HEK293 (cell line): ENCODE data around the gene ZNF593OS.

Experiments
- ATF2 ChIP-seq: fragments of 450-650 bp; formaldehyde crosslinking; IDR thresholded peaks from 2 replicates; pipeline ENCODE4 v1.5.1; 2016; ENCODE audit warnings: missing biosample characterization, missing genetic modification characterization, low read depth
- CTCF ChIP-seq: fragments of 450-650 bp; formaldehyde crosslinking; IDR thresholded peaks from 2 replicates; pipeline ENCODE4 v1.5.1; 2016; ENCODE audit warnings: missing biosample characterization, missing genetic modification characterization
- GLIS2 ChIP-seq: fragments of 450-650 bp; formaldehyde crosslinking; IDR thresholded peaks from 2 replicates; pipeline ENCODE4 v1.5.1; 2016; ENCODE audit warnings: missing biosample characterization, missing genetic modification characterization
- MZF1 ChIP-seq: fragments of 450-650 bp; formaldehyde crosslinking; IDR thresholded peaks from 2 replicates; pipeline ENCODE4 v1.5.1; 2017; ENCODE audit warnings: missing biosample characterization, missing genetic modification characterization, borderline replicate concordance
- REST ChIP-seq: fragments of 450-650 bp; formaldehyde crosslinking; IDR thresholded peaks from 2 replicates; pipeline ENCODE4 v1.5.1; 2016; ENCODE audit warnings: missing biosample characterization, missing genetic modification characterization
- SALL2 ChIP-seq: fragments of 450-650 bp; formaldehyde crosslinking; IDR thresholded peaks from 2 replicates; pipeline ENCODE4 v1.5.0; 2017; ENCODE audit warnings: missing biosample characterization, mild to moderate bottlenecking, missing genetic modification characterization, borderline replicate concordance
- ZBTB7A ChIP-seq: fragments of 450-650 bp; formaldehyde crosslinking; IDR thresholded peaks from 2 replicates; pipeline ENCODE4 v1.5.1; 2016; ENCODE audit warnings: low read depth, missing biosample characterization, missing genetic modification characterization
- ZNF114 ChIP-seq: fragments of 450-650 bp; formaldehyde crosslinking; IDR thresholded peaks from 2 replicates; pipeline ENCODE4 v1.5.0; 2017; ENCODE audit warnings: missing biosample characterization, missing genetic modification characterization
- ZNF366 ChIP-seq: fragments of 450-650 bp; formaldehyde crosslinking; conservative IDR thresholded peaks from 2 replicates; pipeline ENCODE4 v1.5.1; 2016; ENCODE audit warnings: missing biosample characterization, missing genetic modification characterization
- ZNF391 ChIP-seq: fragments of 450-650 bp; formaldehyde crosslinking; IDR thresholded peaks from 2 replicates; pipeline ENCODE4 v1.5.1; 2016; ENCODE audit warnings: low read depth, missing biosample characterization, missing genetic modification characterization, borderline replicate concordance
- ZNF560 ChIP-seq: fragments of 450-650 bp; formaldehyde crosslinking; IDR thresholded peaks from 2 replicates; pipeline ENCODE4 v1.5.1; 2017; ENCODE audit warnings: missing biosample characterization, missing genetic modification characterization, borderline replicate concordance
- ZNF585B ChIP-seq: fragments of 450-650 bp; formaldehyde crosslinking; IDR thresholded peaks from 2 replicates; pipeline ENCODE4 v1.5.1; 2016; ENCODE audit warnings: missing biosample characterization, missing genetic modification characterization
- ZNF664 ChIP-seq: fragments of 450-650 bp; formaldehyde crosslinking; IDR thresholded peaks from 2 replicates; pipeline ENCODE4 v1.5.1; 2016; ENCODE audit warnings: missing biosample characterization, missing genetic modification characterization
- ZNF768 ChIP-seq: fragments of 450-650 bp; formaldehyde crosslinking; IDR thresholded peaks from 2 replicates; pipeline ENCODE4 v1.5.1; 2018; ENCODE audit warnings: missing biosample characterization, mild to moderate bottlenecking, missing genetic modification characterization

- no peak for TF ChIP-seq ZNF768 (tag by site-specific recombination)
- TF ChIP-seq CTCF (tag by site-specific recombination), result no peak
- no peak for TF ChIP-seq REST
- no peak for TF ChIP-seq SALL2 (tag by site-specific recombination)
- no peak for TF ChIP-seq ZNF114
- TF ChIP-seq GLIS2 (tag by site-specific recombination), result no peak
- no peak for TF ChIP-seq ZNF664 (tag by site-specific recombination)
- no peak for TF ChIP-seq ZNF366 (tag by site-specific recombination)
- TF ChIP-seq ZNF560 (tag by site-specific recombination), result no peak
- TF ChIP-seq ZNF585B (tag by site-specific recombination), result no peak
- TF ChIP-seq ZBTB7A, result no peak
- no peak for TF ChIP-seq ATF2 (tag by site-specific recombination)
- no peak for TF ChIP-seq MZF1 (tag by site-specific recombination)
- TF ChIP-seq ZNF391 (tag by site-specific recombination), result no peak
Measured at GRCh38 chr1:26215246-26215645, 43.6 kb upstream of the ZNF593OS start.
